C4-2B (cell line): Measurements from ENCODE around the gene KCNJ14.

Experiments
- H3K27ac ChIP-seq: fragments of 450-650 bp; 2 replicates; pipeline ENCODE4 v1.5.1; 2017
- ZFX ChIP-seq: fragments of 450-650 bp; IDR thresholded peaks from 2 replicates; pipeline ENCODE4 v1.6.1; 2017
- TF ChIP-seq, protein P1 (sequence below): fragments of 450-650 bp; conservative IDR thresholded peaks from 2 replicates; pipeline ENCODE4 v1.5.1; 2017; ENCODE audit warnings: mild to moderate bottlenecking

The KCNJ14 gene

GRCh38 chr19:48452289-48453190 is 2.8 kb upstream of the KCNJ14 start:
- TF ChIP-seq, protein P1, sequence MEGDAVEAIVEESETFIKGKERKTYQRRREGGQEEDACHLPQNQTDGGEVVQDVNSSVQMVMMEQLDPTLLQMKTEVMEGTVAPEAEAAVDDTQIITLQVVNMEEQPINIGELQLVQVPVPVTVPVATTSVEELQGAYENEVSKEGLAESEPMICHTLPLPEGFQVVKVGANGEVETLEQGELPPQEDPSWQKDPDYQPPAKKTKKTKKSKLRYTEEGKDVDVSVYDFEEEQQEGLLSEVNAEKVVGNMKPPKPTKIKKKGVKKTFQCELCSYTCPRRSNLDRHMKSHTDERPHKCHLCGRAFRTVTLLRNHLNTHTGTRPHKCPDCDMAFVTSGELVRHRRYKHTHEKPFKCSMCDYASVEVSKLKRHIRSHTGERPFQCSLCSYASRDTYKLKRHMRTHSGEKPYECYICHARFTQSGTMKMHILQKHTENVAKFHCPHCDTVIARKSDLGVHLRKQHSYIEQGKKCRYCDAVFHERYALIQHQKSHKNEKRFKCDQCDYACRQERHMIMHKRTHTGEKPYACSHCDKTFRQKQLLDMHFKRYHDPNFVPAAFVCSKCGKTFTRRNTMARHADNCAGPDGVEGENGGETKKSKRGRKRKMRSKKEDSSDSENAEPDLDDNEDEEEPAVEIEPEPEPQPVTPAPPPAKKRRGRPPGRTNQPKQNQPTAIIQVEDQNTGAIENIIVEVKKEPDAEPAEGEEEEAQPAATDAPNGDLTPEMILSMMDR = no peak
- no peak for TF ChIP-seq ZFX

DNA sequence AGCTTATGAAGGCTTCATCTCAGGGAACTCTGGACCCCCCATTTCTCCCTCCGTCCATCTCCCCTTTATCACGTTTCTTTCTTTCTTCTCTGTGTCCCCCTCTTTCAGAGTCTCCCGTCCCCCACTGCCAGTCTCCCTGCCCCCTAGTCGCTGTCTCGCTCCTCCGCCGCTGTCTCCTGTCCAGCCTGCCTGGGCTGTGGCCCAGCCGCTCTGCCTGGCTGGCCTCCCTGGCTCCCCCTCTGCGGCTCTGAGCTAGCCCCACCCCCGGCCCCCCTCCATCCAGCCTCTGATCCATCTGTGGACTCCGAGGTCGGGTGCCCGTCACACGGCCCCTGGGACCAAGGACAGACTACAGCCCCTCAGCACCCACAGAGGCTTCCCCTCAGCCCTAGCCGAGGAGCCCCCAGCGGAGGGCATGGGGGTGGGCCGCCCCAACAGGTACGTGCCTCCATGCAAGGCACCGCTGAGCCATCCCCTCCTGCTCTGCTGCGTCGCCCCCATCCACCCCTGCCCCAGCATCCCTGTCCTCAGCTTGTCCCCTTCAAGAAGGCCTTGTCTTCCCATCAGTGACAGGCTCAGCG is 1.1 kb upstream of the KCNJ14 start:
- TF ChIP-seq, protein P1 = no peak
- no peak for TF ChIP-seq ZFX
- no peak overlapping the region for H3K27ac ChIP-seq

More at GRCh38 chr19:48452289-48453190, 2.8 kb upstream of the KCNJ14 start:
- H3K27ac ChIP-seq = peak overlapping the region; percentile 31

DNA sequence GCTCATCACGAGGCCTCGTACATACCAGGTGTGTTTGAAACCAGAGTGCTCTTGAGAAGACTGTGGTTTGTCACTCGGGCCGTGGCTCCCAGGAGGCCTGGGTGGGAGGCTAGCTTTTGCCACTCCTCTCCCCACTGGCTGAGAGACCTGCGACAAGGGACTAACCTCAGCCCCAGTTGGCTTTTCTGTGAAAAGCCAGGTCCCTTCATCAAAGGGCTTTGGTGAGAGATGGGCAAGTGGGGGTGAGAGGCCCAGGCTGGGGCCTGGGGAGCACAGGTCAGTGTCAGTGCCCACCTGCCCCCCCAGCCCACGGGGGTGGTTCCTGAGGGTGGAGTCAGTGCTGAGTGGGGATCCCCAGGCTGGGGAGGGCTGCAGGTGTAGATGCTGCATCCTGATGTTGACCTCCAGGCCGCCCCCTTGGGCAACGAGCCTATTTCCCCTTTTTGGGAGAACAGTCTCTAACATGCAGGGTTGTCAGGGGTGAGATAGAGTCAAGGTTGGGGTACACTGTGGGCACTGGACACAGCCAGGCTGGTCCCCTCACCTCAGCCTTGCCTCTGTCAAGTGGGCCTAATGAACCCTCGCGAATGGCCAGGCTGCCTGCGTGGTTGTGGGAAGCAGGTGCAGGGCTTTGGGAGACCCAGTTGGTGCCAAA is 661 bp downstream of the KCNJ14 start:
- H3K27ac ChIP-seq = no peak overlapping the region
- no peak for TF ChIP-seq ZFX
- TF ChIP-seq, protein P1 = no peak

DNA sequence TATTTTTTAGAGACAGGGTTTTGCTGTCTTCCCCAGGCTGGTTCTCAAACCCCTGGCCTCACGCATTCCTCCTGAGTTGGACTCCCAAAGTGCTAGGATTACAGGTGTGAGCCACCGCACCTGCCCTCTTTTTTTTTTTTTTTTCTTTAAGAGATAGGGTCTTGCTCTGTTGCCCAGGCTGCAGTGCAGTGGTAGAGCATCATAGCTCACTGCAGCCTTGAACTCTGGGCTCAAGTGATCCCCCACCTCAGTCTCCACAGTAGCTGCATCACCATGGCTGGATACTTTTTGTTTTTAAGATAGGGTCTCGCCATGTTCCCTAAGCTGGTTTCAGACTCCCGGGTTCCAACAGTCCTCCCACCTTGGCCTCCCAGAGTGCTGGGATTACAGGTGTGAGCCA is 1.5 kb downstream of the KCNJ14 start:
- no peak overlapping the region for H3K27ac ChIP-seq
- TF ChIP-seq, protein P1 = no peak
- no peak for TF ChIP-seq ZFX

GRCh38 chr19:48458016-48458415 is 2.6 kb downstream of the KCNJ14 start:
- no peak overlapping the region for H3K27ac ChIP-seq
- TF ChIP-seq, protein P1 = no peak
- no peak for TF ChIP-seq ZFX

- TF ChIP-seq, protein P1 = no peak
- no peak for TF ChIP-seq ZFX
- no peak overlapping the region for H3K27ac ChIP-seq
These were observed 6.2 kb downstream of the KCNJ14 start for GRCh38 chr19:48461651-48461981.

DNA sequence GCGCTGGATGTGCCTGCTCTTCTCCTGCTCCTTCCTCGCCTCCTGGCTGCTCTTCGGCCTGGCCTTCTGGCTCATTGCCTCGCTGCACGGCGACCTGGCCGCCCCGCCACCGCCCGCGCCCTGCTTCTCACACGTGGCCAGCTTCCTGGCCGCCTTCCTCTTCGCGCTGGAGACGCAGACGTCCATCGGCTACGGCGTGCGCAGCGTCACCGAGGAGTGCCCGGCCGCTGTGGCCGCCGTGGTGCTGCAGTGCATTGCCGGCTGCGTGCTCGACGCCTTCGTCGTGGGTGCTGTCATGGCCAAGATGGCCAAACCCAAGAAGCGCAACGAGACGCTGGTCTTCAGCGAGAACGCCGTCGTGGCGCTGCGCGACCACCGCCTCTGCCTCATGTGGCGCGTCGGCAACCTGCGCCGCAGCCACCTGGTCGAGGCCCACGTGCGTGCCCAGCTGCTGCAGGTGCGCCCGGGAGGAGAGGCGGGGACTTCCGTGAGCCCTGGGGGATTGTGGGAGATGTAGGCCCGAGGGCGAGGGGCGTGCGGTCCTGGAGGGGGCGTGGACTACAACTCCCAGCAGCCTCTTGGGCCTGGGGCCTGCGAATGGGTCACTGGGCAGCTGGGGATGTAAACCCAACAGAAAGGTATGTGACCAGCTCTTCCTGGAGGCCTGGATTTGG is 6.7 kb downstream of the KCNJ14 start:
- no peak overlapping the region for H3K27ac ChIP-seq
- TF ChIP-seq ZFX = no peak
- TF ChIP-seq, protein P1 = no peak
